ENCODE measurements around the gene KRTAP12-3.
A peak's percentile ranks its signal among the peaks of the same experiment; 100 is the strongest.

- TF ChIP-seq CTCF (IDR thresholded peaks at IDR 0.05): no peak
- peak; percentile 93 for TF ChIP-seq EZH2phosphoT487 (IDR thresholded peaks at IDR 0.05)
- TF ChIP-seq EZH2 (IDR thresholded peaks at IDR 0.05): peak; percentile 98
Observed at GRCh38 chr21:44706706-44707581, 49.2 kb downstream of the KRTAP12-3 start.
